ENCODE measurements around the gene LRP8.

GRCh38 chr1:53244141-53244540 is 83.7 kb downstream of the LRP8 start:
- TF ChIP-seq MAX (IDR thresholded peaks at IDR 0.05; ENCODE audit: low read depth), result no peak
- TF ChIP-seq, protein P1, sequence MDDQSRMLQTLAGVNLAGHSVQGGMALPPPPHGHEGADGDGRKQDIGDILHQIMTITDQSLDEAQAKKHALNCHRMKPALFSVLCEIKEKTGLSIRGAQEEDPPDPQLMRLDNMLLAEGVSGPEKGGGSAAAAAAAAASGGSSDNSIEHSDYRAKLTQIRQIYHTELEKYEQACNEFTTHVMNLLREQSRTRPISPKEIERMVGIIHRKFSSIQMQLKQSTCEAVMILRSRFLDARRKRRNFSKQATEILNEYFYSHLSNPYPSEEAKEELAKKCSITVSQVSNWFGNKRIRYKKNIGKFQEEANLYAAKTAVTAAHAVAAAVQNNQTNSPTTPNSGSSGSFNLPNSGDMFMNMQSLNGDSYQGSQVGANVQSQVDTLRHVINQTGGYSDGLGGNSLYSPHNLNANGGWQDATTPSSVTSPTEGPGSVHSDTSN (IDR thresholded peaks at IDR 0.05), result no peak
- TF ChIP-seq USF1 (IDR thresholded peaks at IDR 0.05; ENCODE audit: borderline replicate concordance, low read depth), result no peak
- TF ChIP-seq TAF1 (IDR thresholded peaks at IDR 0.05; ENCODE audit: borderline replicate concordance, low read depth, low read length), result no peak

All from SK-N-SH (cell line).